HG03025 (cell line): ENCODE results near the gene SQOR.

ENCODE experiments used
- ATAC-seq: cut with Tn5 transposase; IDR thresholded peaks from one replicate; pipeline ENCODE4 v1.9.1; 2021; ENCODE audit warnings: mild to moderate bottlenecking, moderate library complexity; ENCODE audit not compliant: unreplicated experiment, low FRiP score

The SQOR gene

DNA sequence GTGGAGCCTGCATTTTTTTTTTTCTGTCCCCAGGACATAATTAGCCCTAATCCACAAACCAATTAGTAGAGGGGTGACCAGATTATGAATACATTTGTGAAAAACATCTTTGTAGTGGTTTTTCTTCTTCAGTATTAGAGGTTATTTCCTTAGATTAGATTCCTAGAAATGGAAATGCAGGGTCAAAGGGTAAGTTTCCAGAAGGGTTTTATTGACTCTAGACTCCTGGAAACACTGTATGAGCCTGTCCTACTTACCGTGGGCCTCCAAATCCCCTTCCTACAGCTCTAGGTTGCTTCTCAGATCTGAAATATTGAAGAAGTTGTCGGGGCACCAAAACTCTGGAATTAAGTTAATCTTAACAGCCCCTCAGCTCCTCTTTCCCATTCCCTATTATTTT lies 22.4 kb downstream of the SQOR start:
- no peak for ATAC-seq

DNA sequence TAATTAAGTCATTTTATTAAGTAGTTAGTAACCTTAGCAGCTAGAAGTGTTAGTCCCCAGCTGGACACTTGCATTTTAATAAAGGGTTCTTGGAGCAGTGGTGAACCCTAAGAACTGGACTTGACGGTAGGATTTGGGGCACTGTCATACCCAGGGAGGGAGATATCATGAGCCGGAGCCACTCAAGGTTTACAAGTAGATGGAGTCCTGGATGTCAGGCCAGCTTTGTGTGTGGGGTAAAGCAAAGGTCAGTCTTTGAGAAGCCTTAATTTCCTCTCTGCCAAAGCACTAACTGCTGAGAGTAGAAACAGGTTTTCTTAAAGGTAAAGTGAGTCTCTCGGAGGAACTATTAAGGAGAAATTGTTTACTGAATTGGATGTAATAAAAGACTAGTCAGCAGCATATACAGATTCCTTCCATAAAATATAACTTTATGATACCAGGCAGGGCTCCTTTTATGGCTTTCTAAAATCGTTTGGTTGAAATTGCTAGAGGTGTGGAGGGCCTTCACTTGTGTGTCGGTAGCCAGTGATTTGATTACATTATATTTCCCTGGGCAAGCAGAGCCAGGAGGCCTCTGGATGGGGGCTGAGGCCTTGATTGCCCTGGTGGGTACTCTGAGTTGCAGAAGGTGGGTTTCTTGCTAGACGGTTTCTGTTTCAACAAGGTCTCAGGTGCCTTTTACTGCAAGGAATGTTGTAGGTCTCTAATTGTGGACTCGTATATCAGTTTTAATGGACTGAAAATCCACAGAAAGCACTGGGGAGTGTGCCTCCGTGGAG lies 23.1 kb downstream of the SQOR start:
- ATAC-seq, result no peak

DNA sequence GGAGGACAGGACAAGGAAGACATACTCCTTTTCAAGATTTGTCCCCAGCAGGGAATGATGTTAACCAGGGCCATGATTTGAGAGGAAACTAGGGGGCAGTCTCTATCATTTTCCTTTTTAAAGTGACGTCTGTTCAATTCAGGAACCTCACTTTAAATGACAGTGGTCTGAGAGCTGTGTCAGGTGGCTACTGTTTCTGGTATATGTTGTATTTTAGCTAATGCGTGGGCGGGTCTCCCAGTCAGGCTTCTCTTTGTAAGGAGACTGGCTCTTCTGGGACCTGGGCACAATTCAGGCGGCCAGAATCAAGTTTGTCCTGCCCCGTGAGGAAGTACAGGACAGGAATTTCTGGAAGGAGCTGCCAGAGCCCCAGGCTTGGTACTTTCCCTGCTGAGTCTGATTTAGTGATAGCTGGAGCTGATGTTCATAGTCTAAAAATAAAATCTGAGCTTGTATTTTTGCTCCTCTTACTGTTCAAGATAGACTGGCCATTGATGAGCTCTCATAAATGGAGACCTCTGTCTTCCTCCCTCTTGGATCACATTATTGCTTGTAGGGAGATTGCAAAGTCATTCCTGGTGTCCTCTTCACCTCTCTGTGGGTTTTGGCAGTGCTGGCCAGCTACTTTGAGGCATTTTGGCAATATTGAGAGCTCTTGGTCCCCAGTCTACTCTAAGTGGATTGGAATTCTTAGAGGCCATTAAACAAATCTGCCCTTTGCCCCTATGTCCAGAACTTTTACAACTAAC lies 25.6 kb downstream of the SQOR start:
- no peak for ATAC-seq

DNA sequence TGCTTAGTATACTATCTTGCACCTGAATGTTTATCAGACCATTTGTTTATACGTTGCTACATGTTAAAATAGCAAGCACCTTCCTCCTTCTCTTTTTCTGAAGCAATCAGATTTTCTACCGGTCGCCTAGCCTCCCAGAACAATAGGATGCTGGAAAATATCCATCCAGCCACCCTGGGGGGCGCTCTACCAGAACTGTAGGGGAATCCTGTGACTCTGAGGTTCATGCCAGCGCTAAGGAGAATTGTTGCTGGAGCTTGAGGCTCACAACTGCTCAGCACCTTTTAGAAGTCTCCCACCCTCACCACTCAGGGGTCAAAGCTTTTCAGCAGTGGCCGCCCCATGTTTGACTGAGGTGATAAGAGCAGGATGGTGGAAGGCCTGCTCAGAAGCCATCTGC lies 27.5 kb downstream of the SQOR start:
- no peak for ATAC-seq

DNA sequence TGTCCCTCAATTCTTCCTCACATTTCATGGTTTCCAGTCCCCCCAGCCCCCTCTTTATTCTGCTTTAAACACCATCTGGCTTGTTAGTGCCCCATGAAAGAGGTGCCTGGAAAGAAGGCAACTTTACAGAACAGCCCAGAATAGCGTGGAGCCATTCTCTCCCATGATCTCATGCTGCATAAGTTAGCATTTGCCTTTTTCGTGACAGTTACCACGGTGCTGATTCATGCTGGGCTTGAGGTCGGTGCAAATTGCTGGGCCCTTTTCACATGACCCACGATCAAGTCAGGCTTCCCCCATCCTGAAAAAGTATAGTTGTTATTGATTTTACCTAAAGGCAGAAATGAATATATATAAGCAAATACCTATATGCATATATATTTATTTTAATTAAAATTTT lies 29.6 kb downstream of the SQOR start:
- no peak for ATAC-seq

DNA sequence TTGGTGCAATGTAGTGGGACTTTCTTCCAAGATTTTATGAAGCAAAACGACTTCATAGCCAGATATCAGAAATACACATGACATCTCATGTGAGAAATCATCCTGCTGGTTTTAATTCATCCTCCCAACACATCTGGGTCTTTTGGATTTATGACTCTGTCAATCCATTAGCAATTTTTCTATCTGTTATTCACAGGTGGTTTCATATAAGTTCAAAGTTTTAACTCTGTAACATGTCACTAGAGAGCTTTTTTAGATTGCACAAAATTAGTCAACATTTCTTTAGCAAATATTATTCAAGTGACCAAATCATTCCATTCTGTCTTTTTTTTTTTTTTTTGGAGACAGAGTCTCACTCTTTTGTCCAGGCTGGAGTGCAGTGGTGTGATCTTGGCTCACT lies 30.4 kb downstream of the SQOR start:
- ATAC-seq, result no peak

DNA sequence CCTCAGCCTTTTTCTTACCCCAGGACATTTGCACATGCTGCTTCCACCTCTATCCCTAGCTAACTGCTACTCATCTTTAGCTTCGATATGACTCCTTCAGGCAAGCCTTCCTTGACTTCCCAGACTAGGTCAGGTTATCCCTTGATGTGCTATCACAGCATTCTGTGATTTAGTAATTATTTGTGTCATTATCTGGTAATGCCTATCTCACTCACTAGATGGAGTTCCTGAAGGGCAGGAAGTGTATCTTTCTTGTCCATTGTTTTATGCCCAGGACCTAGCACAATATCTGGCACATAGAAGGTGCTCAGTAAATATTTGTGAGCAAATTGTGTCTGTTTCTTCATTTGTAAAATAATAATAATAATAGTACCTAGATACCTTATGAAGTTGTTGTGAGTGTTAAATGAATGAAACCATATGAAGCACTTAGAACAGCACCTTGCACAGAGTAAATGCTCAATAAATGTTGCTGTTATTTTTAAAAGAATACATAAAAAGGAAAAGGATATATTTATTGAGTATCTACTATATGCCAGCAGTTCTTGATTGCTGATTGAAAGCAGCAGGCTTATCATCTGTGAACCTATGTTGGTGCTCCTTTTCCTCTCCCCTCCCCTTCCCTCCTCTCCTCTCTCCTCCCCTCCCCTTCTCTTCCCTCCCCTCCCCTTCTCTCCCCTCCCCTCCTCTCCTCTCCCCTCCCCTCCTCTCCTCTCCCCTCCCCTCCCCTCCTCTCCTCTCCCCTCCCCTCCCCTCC lies 31.5 kb downstream of the SQOR start:
- ATAC-seq, result no peak

DNA sequence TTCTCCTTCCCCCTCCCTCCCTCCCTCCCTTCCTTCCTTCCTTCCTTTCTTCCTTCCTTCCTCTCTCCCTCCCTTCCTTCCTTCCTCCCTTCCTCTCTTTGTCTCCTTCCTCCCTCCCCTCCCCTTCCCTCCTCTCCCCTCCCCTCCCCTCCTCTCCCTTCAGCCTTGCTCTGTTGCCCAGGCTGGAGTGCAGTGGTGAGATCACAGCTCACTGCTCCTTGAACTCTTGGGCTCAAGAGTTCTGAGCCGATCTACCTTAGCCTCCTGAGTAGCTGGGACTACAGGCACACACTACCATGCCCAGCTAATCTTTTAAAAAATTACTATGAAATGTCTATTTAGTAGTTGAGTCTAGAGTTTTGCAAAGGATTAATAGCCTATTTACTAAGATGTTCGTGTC lies 32.2 kb downstream of the SQOR start:
- ATAC-seq, result no peak

DNA sequence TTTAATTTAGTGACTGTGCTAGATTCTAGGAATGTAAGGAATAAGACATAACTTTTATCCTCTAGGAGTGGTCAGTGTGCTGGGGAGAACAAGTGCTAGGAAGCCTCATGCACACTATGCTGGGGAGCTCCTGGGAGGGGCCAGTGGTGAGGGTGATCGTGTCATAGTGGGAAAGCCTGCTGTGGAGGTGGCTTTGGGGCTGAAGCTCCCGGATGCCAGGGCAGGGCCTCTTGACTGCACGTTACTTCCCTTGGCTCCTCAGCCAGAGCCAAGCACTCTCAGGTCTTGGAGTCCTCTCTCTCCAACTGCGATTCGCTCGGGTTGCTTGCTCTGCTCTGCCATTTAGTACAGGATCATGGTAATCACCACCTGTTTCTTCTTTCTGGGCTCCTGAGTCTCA lies 33.6 kb downstream of the SQOR start:
- ATAC-seq, result no peak

DNA sequence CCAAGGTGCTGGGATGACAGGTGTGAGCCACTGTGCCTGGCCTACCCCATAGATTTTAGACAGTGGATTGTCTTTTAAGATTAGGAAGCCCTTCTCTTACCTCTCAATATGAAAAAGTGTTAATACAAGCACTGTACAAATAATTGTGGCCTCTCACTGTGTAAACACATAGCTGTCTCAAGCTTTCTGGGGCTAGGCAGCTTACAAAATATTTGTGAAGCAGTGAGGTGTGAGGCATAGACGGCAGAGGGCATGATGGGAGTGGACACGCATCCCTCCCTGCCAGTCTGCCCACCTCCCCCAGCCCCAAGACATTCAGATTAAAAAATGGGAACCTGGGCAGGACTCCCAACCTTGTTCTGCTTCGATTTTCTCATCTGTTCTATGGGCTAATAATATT lies 34.6 kb downstream of the SQOR start:
- no peak for ATAC-seq

DNA sequence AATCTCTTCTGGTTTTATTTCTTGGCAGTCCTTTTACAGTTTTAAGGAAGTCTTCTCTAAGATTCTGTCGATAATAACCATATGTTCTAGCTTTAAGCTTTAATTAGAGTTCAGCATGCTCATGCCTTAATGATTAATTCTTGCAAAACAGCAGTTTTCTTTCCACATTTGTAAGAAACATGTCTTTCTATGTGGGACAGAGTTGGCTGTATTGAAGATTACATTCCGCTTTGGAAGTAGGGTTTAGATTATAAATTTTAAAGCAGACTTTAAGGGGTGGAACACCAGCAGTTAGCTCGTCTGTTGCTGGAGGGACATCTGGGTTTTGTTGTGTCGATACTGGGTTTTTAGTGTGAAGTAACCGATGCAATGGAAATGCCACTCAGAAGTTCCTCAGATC lies 35.3 kb downstream of the SQOR start:
- ATAC-seq, result no peak

DNA sequence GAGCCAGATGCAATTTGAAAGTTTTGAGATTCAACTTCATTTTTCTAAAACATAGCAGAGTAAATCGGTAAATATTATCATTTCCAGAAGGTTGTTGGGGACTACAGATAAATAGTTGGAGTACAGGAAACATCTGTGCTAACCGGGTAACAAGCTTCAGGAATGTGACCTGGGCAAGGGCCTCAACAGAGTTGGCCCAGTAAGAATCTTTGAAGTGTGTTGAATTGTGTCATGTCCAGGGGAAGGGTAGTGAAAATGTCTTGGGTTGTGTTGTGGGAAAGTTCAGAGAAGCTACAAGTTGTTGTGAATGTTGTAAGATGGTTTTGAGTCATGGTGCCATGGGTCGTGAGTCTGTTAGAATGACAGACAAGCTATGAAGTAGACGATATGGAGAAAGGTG lies 35.7 kb downstream of the SQOR start:
- ATAC-seq, result no peak

DNA sequence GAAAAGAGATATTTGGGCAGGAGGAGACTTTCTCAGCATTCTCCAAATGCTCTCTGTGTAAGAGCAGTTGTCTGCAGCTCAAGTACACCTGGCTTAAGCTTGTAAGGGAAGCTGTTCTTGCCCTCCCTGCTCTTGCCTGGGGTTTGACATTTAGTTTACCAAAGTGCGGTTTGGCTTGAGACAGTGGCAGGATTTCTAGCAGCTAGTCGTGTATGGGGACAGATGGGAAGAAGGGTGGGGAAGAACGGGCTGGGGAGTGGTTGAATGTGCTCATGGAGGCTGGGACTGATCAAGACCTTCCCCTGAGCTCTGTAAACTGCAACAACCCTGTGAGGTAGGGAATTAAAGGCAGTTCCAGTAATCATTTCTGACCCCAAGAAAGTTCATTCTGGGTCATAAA lies 39.8 kb downstream of the SQOR start:
- no peak for ATAC-seq

DNA sequence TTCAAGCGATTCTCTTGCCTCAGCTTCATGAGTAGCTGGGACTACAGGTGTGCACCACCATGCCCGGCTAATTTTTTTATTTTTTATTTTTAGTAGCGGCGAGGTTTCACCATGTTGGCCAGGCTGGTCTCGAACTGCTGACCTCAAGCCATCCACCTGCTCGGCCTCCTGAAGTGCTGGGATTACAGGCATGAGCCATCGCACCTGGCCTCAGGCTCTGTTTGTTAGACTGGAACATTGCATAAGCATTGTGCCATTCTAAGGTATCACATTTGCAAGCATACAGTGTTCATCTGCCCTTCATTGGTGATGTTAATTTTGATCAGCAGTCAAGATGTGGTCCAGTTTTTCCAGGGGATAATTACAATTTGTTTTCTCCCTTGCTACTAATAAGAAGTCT lies 43.0 kb downstream of the SQOR start:
- no peak for ATAC-seq

DNA sequence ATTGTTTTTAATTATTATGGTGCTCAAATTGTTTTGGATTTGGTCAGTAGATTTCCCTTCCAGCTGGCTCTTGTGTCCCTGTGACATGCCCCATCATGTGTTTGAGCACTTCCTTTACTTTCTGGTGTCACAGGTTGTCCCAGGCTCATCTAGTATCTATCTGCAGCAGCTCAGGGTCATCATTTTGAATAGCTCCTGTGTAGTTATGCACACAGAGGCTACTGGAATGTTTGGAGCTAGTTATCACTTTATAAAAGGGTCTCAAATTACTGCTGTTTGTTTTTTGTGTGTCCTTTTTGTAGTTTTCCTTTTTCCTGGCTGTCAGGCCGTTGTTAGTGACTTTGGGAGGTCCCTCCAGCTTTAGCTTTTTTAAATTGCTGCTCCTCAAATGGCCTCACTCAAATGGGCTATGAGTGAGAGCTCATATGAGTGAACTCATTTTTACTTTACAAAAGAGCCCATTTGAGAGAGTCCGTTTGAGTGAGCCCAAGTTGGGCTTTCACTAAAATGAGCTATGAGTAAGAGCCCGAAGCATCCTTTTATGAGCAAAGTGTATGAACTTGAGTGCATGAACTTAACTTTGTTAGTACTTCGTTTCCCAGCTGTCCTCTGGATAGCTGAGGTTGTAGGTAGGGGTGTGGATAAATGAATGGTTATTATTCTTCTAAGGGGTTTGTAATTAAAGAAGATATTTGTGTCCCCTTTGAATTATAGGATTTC lies 43.8 kb downstream of the SQOR start:
- ATAC-seq, result no peak

DNA sequence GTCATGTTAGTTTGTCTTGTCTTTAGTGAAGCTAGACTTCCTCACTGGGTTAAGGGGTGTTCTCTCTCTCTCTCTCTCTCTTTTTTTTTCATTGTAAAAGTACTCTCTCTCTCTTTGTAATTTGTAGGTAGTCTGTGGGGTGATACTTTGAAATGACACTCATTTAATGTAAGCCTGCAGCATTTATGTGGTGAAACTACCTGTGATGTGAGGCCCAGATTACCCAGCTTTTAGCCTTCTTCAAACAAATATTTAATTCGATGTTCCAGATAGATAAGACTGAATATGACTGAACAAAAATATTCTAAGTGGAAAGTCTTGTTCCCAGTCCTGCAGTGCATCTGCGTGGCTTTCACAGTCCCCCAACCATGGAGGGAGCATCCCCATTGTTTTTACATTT lies 49.7 kb downstream of the SQOR start:
- no peak for ATAC-seq

DNA sequence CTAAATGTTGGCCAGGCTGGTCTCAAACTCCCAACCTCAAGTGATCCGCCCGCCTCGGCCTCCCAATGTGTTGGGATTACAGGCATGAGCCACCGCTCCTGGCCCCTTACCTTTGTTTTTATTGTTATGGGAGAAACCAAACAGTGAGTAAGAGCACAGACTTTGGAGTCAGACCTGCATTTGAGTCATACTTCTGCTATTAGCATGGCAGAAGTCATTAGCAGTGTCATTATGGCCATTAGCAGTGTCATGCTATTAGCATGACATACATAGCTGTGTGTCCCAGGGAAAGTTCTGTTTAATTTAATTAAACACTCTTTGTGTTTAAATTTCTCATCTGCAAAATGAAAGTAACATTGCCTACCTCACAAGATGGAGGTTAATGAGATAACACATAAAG lies 54.8 kb downstream of the SQOR start:
- no peak for ATAC-seq

DNA sequence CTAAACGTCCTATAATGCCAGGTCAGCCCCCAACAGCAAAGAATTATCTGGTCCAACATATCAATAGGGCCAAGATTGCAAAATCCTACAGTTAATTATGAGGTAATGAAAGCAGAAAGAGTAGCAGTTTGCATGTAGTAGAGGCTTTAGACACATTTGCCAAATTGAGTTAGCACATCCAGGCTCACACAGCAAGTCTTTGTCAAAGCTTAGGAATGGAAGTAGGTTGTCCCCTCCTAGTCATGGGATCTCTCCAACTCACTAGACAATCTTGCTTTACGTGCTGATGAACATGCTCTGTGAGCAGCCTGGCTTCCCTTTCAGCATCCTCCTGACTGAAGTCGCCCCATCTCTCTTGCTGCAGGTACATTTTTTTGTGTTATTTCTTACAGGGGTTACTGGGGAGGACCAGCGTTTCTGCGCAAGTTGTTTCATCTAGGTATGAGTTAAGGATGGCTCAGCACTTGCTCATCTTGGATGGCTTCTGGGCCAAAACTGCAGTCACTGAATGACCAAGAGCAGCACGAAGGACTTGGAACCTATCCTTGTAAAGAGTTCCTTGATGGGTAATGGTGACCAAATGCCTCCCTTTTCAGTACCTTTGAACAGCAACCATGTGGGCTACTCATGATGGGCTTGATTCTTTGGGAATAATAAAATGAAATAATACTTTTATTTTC lies 55.9 kb downstream of the SQOR start:
- no peak for ATAC-seq

DNA sequence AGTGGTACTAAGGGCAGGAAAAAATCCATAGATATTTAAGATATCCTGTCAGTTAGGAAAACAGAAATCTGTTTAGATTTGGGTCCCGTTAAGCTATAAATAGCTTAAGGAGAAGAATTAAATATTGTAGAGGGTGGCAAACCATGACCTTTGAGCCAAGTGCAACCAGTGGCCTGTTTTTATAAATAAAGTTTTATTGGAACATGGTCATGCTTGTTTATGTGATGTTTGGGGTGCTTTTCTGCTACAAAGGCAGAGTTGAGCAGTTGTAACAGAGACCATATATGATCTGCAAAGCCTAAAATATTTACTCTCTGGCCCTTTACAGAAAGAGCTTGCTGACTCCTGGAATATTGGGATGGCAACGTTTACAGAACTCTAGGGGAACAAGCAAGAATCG lies 66.3 kb downstream of the SQOR start:
- no peak for ATAC-seq

DNA sequence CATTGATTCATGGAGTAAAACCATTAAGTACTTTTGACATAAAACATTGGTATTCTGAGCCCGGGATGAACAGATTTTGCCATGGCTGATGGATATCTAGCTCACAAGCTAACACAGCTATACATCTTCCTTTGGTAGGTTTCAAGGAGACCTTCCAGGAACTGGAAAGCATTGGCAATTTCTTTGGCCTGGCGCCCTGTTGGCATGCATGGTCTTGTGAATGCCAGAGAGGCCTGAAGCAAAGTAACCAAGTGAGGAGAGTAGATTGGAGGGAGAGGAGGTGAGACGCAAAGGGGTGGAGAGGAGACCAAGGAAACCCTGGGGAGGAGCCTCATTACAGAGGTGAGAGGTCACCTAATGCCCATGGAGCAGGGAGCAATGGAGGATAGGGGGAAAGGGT lies 67.2 kb downstream of the SQOR start:
- ATAC-seq, result no peak
